ENCODE measurements around the gene RAC2.

Gene RAC2

DNA sequence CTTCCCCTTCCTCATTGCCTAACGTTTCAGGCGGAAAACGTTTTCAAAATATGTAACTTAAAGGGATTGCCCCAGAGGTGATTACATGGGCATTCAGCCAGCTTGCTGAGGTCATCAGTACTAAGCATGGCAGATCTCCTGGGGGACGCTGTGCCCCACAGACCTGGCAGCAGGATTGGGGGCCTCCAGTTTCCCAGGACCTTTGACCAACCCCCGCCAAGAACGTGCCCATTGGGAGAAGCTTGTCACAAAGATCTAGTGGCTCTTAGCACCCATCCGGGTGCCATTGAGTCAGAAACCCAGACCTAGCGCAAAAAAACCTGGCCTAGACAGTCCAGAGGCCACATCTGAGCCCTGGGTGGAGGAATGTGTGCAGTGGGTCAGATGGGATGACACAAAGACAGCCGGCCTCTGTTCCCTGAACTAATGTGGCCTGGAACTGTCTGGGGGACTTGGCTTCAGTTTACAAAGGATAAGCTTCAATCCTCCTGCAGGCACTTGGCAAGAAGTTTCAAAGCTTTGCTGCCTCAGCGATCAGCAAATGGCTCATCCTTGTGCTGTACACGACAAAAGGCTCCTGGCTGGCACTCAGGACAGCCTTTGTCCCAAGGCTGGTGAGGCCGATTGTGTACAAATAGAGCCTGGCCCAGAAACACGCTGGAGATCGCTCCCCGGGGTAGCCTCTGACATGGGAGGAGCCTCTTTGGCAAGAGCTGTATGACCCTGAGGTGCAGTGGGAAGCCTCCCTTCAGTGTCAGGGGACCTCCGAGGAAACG is 65.5 kb downstream of the RAC2 start:
- DNase-seq (ENCODE audit: low spot score) = no peak
- TF ChIP-seq, protein P1, sequence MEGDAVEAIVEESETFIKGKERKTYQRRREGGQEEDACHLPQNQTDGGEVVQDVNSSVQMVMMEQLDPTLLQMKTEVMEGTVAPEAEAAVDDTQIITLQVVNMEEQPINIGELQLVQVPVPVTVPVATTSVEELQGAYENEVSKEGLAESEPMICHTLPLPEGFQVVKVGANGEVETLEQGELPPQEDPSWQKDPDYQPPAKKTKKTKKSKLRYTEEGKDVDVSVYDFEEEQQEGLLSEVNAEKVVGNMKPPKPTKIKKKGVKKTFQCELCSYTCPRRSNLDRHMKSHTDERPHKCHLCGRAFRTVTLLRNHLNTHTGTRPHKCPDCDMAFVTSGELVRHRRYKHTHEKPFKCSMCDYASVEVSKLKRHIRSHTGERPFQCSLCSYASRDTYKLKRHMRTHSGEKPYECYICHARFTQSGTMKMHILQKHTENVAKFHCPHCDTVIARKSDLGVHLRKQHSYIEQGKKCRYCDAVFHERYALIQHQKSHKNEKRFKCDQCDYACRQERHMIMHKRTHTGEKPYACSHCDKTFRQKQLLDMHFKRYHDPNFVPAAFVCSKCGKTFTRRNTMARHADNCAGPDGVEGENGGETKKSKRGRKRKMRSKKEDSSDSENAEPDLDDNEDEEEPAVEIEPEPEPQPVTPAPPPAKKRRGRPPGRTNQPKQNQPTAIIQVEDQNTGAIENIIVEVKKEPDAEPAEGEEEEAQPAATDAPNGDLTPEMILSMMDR (IDR thresholded peaks at IDR 0.05; ENCODE audit: extremely low read depth, missing control alignments) = no peak

DNA sequence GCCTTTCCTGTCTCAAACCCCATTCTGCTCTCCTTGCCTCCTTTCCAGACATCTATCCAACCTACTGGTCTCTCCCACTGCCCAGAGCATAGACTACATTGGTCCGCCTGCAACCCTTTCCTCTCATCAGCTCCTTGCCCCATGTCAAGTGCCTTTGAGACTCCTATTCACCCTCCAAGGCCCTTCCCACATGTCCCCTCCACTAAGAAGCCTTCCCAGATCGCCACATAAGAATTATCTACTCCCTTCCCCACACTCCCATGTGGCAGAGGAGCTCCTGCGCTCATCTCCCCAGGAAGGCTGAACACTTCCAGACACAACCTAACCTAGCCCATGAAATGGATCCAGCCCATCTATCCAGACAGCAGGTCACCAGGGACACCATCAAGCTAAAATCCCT is 66.3 kb downstream of the RAC2 start:
- TF ChIP-seq, protein P1 (IDR thresholded peaks at IDR 0.05; ENCODE audit: extremely low read depth, missing control alignments) = no peak
- no peak for DNase-seq (ENCODE audit: low spot score)

DNA sequence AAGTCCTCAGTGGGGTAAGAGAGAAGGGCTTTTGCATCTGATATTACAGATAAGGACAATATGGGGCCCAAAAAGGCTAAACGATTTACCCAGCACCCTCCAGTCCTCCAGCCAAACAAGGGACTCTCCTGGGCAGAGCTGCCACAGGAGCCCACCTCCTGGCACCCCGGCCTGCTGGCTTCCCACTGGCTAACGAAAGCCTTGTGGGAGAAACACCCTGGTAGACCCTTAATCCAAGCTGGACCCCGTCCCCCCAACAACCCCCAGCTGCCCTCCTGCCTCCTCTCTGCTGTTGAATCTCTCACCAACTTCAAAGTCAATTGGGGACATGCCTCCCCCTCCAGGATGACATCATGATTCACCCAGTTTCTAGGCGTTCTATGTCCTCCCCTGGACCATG is 66.8 kb downstream of the RAC2 start:
- TF ChIP-seq, protein P1 (IDR thresholded peaks at IDR 0.05; ENCODE audit: extremely low read depth, missing control alignments) = no peak
- no peak for DNase-seq (ENCODE audit: low spot score)

DNA sequence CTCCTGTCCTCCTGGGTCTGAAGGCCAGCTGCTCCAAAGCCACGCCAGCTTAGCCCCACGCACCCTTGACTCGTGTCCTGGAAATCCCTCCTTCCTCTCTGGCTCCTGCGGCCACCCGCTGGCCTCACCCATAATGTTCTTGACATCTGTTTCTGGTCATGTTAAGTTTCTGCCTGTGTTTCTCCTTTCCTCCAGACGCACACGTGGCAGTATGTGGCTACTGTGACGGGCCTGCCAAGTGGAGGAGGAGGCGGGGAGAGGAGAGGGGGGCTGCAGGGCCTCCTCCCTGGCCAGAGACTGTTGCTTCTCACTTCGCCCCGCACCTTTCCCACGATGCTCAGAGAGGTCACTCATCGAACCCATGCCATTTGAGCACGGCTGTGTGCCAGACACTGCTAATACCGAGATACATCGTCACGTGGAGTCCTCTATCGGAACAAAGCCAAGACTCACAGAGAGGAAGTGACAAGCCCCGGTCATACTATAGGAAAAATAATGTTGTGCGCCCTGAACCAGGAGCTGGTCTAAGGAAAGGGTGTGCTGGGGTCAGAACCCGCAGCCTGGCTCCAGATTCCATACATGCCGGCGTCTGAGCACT is 67.5 kb downstream of the RAC2 start:
- TF ChIP-seq, protein P1 (IDR thresholded peaks at IDR 0.05; ENCODE audit: extremely low read depth, missing control alignments) = no peak
- no peak for DNase-seq (ENCODE audit: low spot score)

DNA sequence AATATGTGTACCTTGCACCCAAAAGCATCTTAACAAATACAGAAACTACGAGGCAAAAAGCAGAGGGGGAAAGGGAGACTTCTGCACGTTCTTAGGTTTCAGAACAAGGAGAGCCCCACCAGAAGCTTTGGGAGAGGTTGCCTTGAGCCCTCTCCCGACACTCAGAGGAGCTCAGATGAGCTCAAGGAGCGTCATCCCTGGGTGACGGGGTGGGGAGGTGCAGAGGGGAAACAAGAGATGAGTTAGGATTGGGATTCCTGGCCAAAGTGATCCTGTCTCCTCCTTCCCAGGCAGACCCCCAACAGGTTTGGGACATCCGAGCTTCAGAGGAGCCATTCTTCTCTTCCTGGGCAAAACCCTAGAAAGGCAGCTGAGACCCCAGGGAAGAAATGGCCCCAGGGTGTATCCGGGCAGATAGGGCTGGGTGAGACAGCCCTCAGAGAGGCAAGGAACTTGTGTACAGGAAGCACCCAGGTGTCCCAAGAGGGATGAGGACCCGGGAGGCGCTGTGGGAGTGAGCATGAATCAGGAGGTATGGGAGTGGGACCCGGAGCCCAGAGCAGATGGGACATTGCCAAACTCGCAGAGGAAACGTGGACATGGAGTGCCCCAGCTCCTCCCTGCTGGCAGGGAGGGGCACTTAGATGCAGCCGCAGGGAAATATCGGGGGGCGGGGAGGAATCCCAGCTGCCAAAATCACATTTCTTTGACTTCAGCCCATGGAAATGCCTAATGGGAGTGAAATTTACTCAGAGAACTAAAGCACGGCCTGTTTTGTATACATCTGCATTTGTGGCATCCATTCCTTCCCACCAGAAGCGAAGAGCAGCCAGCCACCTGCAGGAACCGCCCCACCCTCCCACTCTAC is 68.4 kb downstream of the RAC2 start:
- no peak for DNase-seq (ENCODE audit: low spot score)
- TF ChIP-seq, protein P1 (IDR thresholded peaks at IDR 0.05; ENCODE audit: extremely low read depth, missing control alignments) = no peak

Measured in GM20000 (cell line).